Mucosa of stomach (tissue), 1 donor: ENCODE data around the gene CNGA2.
"Not testable (repeated sequence)": the region's sequence is repeated elsewhere in the genome, so short reads cannot be mapped to it uniquely, and the experiment has no call there.

Experiments used
- H3K27me3 ChIP-seq: one replicate; pipeline ENCODE4 v1.7.0; 2013; ENCODE audit warnings: mild to moderate bottlenecking, low read length; ENCODE audit not compliant: control insufficient read depth, insufficient read depth
- H3K36me3 ChIP-seq: one replicate; pipeline ENCODE4 v1.7.0; 2013; ENCODE audit warnings: low read length; ENCODE audit not compliant: control insufficient read depth, insufficient read depth
- H3K4me1 ChIP-seq: one replicate; pipeline ENCODE4 v1.7.0; 2013; ENCODE audit warnings: mild to moderate bottlenecking, low read length; ENCODE audit not compliant: control insufficient read depth, insufficient read depth
- H3K4me3 ChIP-seq: one replicate; pipeline ENCODE4 v1.7.0; 2013; ENCODE audit warnings: low read length
- H3K9ac ChIP-seq: one replicate; pipeline ENCODE4 v1.7.0; 2013; ENCODE audit warnings: mild to moderate bottlenecking, low read length, moderate library complexity
- H3K9me3 ChIP-seq: one replicate; pipeline ENCODE4 v1.7.0; 2013; ENCODE audit warnings: mild to moderate bottlenecking, low read length, moderate library complexity; ENCODE audit not compliant: control insufficient read depth
- donor health status: Pancreatic carcinoma.

CNGA2 gene

GRCh38 chrX:151734446-151734845 lies at the start of gene CNGA2:
Gene CNGA2 (plus strand): TSS chrX:151734746. CDS start chrX:151738484, 3,738 bp downstream.
- H3K9me3 ChIP-seq = no peaks in the 10 kb centered on the region
- no peaks in the 10 kb centered on the region for H3K36me3 ChIP-seq
- H3K4me3 ChIP-seq = no peak within 1 kb of the TSS
- no peaks in the 10 kb centered on the region for H3K4me1 ChIP-seq
- H3K27me3 ChIP-seq = no peaks in the 10 kb centered on the region
- no peak within 1 kb of the TSS for H3K9ac ChIP-seq

- no peaks in the 10 kb centered on the region for H3K36me3 ChIP-seq
- H3K9me3 ChIP-seq = no peaks in the 10 kb centered on the region
- H3K9ac ChIP-seq = no peak overlapping the region
- H3K4me1 ChIP-seq = no peaks in the 10 kb centered on the region
- no peak overlapping the region for H3K4me3 ChIP-seq
- no peaks in the 10 kb centered on the region for H3K27me3 ChIP-seq
These were observed 46.9 kb upstream of the CNGA2 start for GRCh38 chrX:151687635-151688034.

- no peak overlapping the region for H3K9ac ChIP-seq
- no peaks in the 10 kb centered on the region for H3K36me3 ChIP-seq
- no peak overlapping the region for H3K4me3 ChIP-seq
- H3K9me3 ChIP-seq = no peaks in the 10 kb centered on the region
- H3K4me1 ChIP-seq = no peaks in the 10 kb centered on the region
- H3K27me3 ChIP-seq = no peaks in the 10 kb centered on the region
These were observed 45.9 kb upstream of the CNGA2 start for GRCh38 chrX:151688695-151689094.

GRCh38 chrX:151692825-151693224 lies 41.7 kb upstream of the CNGA2 start:
- Histone ChIP-seq H3K27me3 (no peaks in the 10 kb centered on the region), H3K4me1 (no peaks in the 10 kb centered on the region), H3K4me3 (no peak overlapping the region), H3K9me3 (no peaks in the 10 kb centered on the region), H3K9ac (no peak overlapping the region), H3K36me3 (no peaks in the 10 kb centered on the region)

GRCh38 chrX:151694121-151694520 lies 40.4 kb upstream of the CNGA2 start:
- Histone ChIP-seq H3K4me1 (no peaks in the 10 kb centered on the region), H3K4me3 (no peak overlapping the region), H3K9me3 (no peaks in the 10 kb centered on the region), H3K9ac (no peak overlapping the region), H3K36me3 (no peaks in the 10 kb centered on the region), H3K27me3 (no peaks in the 10 kb centered on the region)

- Histone ChIP-seq H3K4me1 (no peaks in the 10 kb centered on the region), H3K27me3 (no peaks in the 10 kb centered on the region), H3K9ac (no peak within 1 kb of the TSS), H3K36me3 (no peaks in the 10 kb centered on the region), H3K9me3 (no peaks in the 10 kb centered on the region), H3K4me3 (no peak within 1 kb of the TSS)
These were observed 39.6 kb upstream of the CNGA2 start, which contains the start of gene PRRG3 for GRCh38 chrX:151694661-151695582. Gene PRRG3 (plus strand): TSS chrX:151695458. CDS start chrX:151698815, 3,357 bp downstream.

GRCh38 chrX:151695583-151696340 lies 38.8 kb upstream of the CNGA2 start:
- Histone ChIP-seq H3K27me3 (no peaks in the 10 kb centered on the region), H3K9me3 (no peaks in the 10 kb centered on the region), H3K4me3 (no peak overlapping the region), H3K9ac (no peak overlapping the region), H3K36me3 (no peaks in the 10 kb centered on the region), H3K4me1 (no peaks in the 10 kb centered on the region)

- H3K4me3 ChIP-seq, H3K36me3 ChIP-seq, H3K4me1 ChIP-seq, H3K9ac ChIP-seq, H3K9me3 ChIP-seq, H3K27me3 ChIP-seq: not testable (repeated sequence)
These were observed 37.5 kb upstream of the CNGA2 start for GRCh38 chrX:151697082-151697481.

- Histone ChIP-seq H3K9ac (no peak overlapping the region), H3K36me3 (no peaks in the 10 kb centered on the region), H3K4me1 (no peaks in the 10 kb centered on the region), H3K9me3 (no peaks in the 10 kb centered on the region), H3K27me3 (no peaks in the 10 kb centered on the region), H3K4me3 (no peak overlapping the region)
These were observed 37.0 kb upstream of the CNGA2 start for GRCh38 chrX:151697522-151697921.

GRCh38 chrX:151698485-151698884 lies 36.1 kb upstream of the CNGA2 start:
- Histone ChIP-seq H3K4me3 (no peak overlapping the region), H3K27me3 (no peaks in the 10 kb centered on the region), H3K9me3 (no peaks in the 10 kb centered on the region), H3K36me3 (no peaks in the 10 kb centered on the region), H3K4me1 (no peaks in the 10 kb centered on the region), H3K9ac (no peak overlapping the region)

GRCh38 chrX:151699746-151700145 lies 34.8 kb upstream of the CNGA2 start:
- H3K4me1 ChIP-seq = no peaks in the 10 kb centered on the region

GRCh38 chrX:151700581-151700980 lies 34.0 kb upstream of the CNGA2 start:
- Histone ChIP-seq H3K36me3 (no peaks in the 10 kb centered on the region), H3K4me3 (no peak overlapping the region), H3K9me3 (no peaks in the 10 kb centered on the region), H3K4me1 (no peaks in the 10 kb centered on the region), H3K9ac (no peak overlapping the region), H3K27me3 (no peaks in the 10 kb centered on the region)

More at GRCh38 chrX:151699746-151700145, 34.8 kb upstream of the CNGA2 start:
- H3K9ac ChIP-seq = no peak overlapping the region
- no peak overlapping the region for H3K4me3 ChIP-seq
- H3K27me3 ChIP-seq = no peaks in the 10 kb centered on the region
- H3K36me3 ChIP-seq = no peaks in the 10 kb centered on the region
- no peaks in the 10 kb centered on the region for H3K9me3 ChIP-seq
